Measurements from ENCODE around the gene HIF1A.

DNA sequence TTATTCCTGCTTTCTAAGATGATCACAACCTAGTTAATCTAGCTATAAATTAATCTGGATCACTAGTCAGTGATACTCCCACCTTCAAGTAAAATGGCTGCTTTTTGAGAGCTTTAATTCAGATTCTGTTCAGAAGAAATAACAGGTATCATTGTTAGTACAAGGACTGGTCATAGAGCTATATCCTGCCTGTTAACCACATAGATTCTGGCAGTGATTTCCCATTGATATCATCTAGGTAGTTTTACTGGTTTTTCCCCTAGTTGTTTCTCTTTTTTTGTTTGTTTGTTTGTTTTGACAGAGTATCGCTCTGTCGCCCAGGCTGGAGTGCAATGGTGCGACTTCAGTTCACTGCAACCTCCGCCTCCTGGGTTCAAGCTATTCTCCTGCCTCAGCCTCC lies 39.0 kb upstream of the HIF1A start:
- TF ChIP-seq EZH2 (IDR thresholded peaks at IDR 0.05; ENCODE audit: borderline replicate concordance, insufficient read depth, low read depth, low read length, poor library complexity, severe bottlenecking), result no peak
- TF ChIP-seq, protein P1, sequence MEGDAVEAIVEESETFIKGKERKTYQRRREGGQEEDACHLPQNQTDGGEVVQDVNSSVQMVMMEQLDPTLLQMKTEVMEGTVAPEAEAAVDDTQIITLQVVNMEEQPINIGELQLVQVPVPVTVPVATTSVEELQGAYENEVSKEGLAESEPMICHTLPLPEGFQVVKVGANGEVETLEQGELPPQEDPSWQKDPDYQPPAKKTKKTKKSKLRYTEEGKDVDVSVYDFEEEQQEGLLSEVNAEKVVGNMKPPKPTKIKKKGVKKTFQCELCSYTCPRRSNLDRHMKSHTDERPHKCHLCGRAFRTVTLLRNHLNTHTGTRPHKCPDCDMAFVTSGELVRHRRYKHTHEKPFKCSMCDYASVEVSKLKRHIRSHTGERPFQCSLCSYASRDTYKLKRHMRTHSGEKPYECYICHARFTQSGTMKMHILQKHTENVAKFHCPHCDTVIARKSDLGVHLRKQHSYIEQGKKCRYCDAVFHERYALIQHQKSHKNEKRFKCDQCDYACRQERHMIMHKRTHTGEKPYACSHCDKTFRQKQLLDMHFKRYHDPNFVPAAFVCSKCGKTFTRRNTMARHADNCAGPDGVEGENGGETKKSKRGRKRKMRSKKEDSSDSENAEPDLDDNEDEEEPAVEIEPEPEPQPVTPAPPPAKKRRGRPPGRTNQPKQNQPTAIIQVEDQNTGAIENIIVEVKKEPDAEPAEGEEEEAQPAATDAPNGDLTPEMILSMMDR (IDR thresholded peaks at IDR 0.05), result no peak

Data from B cell (primary cell).